HuH-7 (cell line): ENCODE results near the gene F8.
"Not testable (repeated sequence)": the region's sequence is repeated elsewhere in the genome, so short reads cannot be mapped to it uniquely, and the experiment has no call there.

ENCODE experiments used
- DNase-seq: peaks from one replicate; pipeline ENCODE4 v3.0.0; 2011; ENCODE audit warnings: low spot score

The F8 gene

GRCh38 chrX:154981116-154981411 lies 41.5 kb downstream of the F8 start:
- no peak for DNase-seq

DNA sequence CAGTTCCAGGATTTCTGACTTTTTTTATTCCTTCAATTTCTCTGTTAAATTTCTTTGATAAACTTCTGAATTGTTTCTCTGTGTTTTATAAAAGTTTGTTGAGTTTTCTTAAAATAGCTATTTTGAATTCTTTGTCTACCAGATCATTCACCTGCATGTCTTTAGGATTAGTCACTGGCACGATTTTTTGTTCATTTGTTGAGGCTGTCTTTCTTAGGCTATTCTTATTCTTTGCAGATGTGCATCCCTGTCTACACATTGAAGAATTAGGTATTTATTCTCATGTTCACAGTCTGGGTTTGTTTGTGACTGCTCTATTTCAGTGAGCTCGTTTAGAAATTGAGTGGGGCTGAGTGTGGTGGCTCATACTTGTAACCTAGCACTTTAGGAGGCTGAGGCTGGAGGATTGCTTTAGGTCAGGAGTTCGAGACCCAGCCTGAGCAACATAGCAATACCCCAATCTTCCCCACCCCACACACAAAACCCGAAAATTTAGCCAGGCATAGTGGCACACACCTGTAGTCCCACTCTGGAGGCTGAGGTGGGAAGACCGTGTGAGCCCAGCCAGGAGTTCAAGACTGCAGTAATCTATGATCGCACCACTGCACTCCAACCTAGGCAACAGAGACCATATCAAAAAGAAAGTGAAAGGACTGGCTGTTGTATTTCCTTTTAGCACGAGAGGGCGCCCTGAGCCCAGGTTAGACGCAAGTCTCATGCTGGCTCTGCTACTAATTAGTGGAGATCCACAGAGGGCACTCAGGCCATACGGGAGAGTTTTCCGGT lies 42.0 kb downstream of the F8 start:
- peak; percentile 43 for DNase-seq

DNA sequence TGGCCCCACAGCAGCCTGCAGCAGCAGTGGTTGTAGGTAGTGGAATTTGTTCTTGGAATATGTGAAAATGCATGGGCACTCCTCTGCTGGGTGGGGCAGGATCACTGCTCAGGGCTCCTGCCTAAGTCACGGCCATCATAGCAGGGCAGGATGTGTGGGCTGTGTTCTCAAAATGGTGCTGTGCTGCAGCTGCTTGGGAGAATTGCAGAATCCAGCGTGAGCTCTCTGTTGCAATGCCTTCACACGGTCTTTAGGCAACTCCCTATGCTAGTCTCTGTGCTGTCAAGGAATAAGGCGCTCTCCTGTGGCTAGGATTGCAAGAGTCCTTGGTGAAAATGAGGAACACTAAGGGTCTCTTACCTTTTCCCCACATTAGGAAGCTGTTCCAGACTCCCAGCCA lies 42.9 kb downstream of the F8 start:
- DNase-seq = no peak

- DNase-seq = no peak
Measured at GRCh38 chrX:154968353-154968752, 54.2 kb downstream of the F8 start.

GRCh38 chrX:154967603-154968002 lies 54.9 kb downstream of the F8 start:
- no peak for DNase-seq

GRCh38 chrX:154961947-154962346 lies 60.6 kb downstream of the F8 start:
- no peak for DNase-seq

DNA sequence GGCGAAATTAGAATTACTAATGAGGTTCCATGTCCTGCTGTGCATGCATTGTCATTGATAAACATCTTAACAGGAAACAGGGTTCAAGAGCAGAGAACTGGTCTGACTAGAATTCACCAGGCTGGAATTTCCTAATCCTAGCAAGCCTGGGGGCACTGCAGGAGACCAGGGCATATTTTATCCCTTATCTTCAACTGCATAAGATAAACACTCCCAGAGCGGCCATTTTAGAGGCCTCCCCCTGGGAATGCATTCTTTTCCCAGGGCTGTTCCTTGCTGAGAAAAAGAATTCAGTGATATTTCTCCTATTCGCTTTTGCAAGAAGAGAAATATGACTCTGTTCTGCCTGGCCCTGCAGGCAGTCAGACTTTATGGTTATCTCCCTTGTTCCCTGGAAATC lies 66.7 kb downstream of the F8 start:
- DNase-seq = not testable (repeated sequence)

DNA sequence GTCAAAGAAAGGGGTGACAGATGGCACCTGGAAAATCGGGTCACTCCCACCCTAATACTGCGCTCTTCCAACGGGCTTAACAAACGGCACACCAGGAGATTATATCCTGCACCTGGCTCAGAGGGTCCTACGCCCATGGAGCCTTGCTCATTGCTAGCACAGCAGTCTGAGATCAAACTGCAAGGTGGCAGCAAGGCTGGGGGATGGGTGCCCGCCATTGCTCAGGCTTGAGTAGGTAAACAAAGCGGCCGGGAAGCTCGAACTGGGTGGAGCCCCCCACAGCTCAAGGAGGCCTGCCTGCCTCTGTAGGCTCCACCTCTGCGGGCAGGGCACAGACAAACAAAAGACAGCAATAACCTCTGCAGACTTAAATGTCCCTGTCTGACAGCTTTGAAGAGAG lies 83.3 kb downstream of the F8 start:
- DNase-seq = not testable (repeated sequence)

GRCh38 chrX:154924771-154925170 lies 97.8 kb downstream of the F8 start:
- not testable (repeated sequence) for DNase-seq

GRCh38 chrX:154918060-154918483 lies 104.5 kb downstream of the F8 start:
- DNase-seq = peak; percentile 21

- DNase-seq = no peak
Measured at GRCh38 chrX:154914052-154914451, 108.5 kb downstream of the F8 start.

DNA sequence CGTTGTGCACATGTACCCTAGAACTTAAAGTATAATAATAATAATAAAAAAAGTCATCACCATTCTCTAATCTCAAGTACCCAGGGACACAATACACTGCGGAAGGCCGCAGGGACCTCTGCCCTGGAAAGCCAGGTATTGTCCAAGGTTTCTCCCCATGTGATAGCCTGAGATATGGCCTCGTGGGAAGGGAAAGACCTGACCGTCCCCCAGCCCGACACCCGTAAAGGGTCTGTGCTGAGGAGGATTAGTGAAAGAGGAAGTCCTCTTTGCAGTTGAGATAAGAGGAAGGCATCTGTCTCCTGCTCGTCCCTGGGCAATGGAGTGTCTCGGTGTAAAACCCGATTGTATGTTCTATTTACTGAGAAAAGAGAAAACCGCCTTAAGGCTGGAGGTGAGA lies 112.0 kb downstream of the F8 start:
- not testable (repeated sequence) for DNase-seq

DNA sequence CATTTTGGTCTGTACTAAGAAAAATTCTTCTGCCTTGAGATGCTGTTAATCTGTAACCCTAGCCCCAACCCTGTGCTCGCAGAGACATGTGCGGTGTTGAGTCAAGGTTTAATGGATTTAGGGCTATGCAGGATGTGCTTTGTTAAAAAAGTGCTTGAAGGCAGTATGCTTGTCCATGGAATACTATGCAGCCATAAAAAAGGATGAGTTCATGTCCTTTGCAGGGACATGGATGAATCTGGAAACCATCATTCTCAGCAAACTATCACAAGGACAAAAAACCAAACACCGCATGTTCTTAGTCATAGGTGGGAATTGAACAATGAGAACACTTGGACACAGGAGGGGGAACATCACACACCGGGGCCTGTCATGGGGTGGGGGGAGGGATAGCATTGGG lies 112.5 kb downstream of the F8 start:
- DNase-seq = not testable (repeated sequence)

DNA sequence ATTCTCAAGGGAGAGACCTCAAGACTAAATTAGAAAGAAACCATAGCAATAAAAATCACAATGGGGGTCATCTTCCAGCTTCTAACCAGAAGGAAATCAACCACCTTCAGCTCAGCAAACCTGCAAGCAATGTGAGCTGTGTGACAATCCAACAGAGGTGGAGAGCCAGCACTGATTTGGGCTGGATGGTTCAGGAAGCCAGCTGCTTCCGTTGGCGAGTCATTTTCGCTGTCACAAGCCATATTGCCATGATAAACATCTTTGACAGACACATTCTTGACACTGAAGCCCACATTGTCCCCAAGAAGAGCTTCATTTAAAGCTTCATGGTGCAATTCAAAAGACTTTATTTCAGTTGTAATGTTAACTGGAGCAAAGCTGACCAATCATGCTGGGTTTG lies 113.7 kb downstream of the F8 start:
- no peak for DNase-seq

GRCh38 chrX:154902408-154902807 lies 120.1 kb downstream of the F8 start:
- DNase-seq = no peak

DNA sequence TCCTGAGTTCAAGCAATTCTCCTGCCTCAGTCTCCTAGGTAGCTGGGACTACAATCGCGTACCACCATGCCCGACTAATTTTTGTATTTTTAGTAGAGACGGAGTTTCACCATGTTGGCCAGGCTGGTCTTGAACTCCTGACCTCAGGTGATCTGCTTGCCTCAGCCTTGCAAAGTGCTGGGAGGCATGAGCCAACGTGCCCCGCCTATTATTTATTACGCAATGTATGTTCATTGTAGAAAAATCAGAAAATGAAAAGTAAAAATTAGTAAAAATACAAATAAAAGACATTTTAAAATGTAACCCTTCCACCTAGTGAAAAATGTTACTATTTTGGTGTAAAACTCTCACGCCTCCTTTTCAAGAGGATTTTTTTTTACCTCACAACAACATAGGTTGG lies 122.2 kb downstream of the F8 start:
- DNase-seq = no peak

- no peak for DNase-seq
Measured at GRCh38 chrX:154892296-154892695, 130.2 kb downstream of the F8 start.

- no peak for DNase-seq
Measured at GRCh38 chrX:154890990-154891639, 131.4 kb downstream of the F8 start.

DNA sequence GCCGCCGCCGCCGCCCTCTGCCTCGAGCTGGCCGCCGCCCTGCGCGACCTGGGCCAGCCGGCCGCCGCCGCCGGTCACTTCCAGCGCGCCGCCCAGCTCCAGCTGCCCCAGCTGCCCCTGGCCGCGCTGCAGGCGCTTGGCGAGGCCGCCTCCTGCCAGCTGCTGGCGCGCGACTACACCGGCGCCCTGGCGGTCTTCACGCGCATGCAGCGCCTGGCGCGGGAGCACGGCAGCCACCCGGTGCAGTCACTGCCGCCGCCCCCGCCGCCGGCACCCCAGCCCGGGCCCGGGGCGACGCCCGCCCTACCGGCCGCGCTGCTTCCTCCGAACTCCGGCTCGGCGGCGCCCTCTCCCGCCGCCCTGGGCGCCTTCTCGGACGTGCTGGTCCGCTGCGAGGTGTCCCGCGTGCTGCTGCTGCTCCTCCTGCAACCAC lies 135.7 kb downstream of the F8 start:
- DNase-seq = not testable (repeated sequence)

- not testable (repeated sequence) for DNase-seq
Measured at GRCh38 chrX:154886069-154886788, 136.3 kb downstream of the F8 start, which contains the start of gene F8A1. F8A1 (plus strand) TSS chrX:154886355; CDS start chrX:154886375, 20 bp downstream.

DNA sequence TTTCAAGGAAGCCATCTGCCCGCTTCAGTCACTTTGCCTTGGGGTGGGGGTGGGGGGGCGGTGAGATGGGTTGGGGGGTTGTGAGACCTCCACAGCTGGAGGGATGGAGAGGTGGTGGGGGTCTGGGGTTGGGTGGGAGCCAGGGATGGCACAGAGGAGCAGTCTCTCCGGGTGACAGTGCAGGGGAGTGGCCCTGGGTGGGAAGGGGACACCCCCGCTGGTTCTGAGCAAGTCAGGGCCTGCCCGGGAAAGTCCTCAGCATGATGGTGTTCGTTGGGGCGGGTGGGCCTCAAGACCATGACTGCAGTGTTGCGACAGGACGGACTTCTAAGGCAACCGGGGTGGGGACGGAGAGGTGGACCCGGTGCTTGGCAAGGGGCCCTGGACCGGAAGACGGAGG lies 137.0 kb downstream of the F8 start:
- DNase-seq = not testable (repeated sequence)

- DNase-seq = not testable (repeated sequence)
Measured at GRCh38 chrX:154885057-154885456, 137.5 kb downstream of the F8 start.

- not testable (repeated sequence) for DNase-seq
Measured at GRCh38 chrX:154884069-154884468, 138.5 kb downstream of the F8 start.
